Measurements from ENCODE around the gene AGAP1.

AGAP1 gene

GRCh38 chr2:236095504-236095903 lies 601.7 kb downstream of the AGAP1 start:
- no peak for DNase-seq (ENCODE audit: low spot score)

- no peak for DNase-seq (ENCODE audit: low spot score)
These were observed 607.6 kb downstream of the AGAP1 start for GRCh38 chr2:236101311-236101950.

- DNase-seq (ENCODE audit: low spot score): no peak
These were observed 609.1 kb downstream of the AGAP1 start for GRCh38 chr2:236102971-236103370.

- no peak for DNase-seq (ENCODE audit: low spot score)
These were observed 610.1 kb downstream of the AGAP1 start for GRCh38 chr2:236103981-236104380.

GRCh38 chr2:236105955-236106607 lies 612.2 kb downstream of the AGAP1 start:
- no peak for DNase-seq (ENCODE audit: low spot score)

GRCh38 chr2:236106761-236107160 lies 612.9 kb downstream of the AGAP1 start:
- no peak for DNase-seq (ENCODE audit: low spot score)

GRCh38 chr2:236107536-236107935 lies 613.7 kb downstream of the AGAP1 start:
- no peak for DNase-seq (ENCODE audit: low spot score)

GRCh38 chr2:236107942-236108625 lies 614.2 kb downstream of the AGAP1 start:
- DNase-seq (ENCODE audit: low spot score): no peak

- DNase-seq (ENCODE audit: low spot score): no peak
These were observed 615.2 kb downstream of the AGAP1 start for GRCh38 chr2:236109061-236109460.

- no peak for DNase-seq (ENCODE audit: low spot score)
These were observed 615.6 kb downstream of the AGAP1 start for GRCh38 chr2:236109473-236109872.

- no peak for DNase-seq (ENCODE audit: low spot score)
These were observed 618.6 kb downstream of the AGAP1 start for GRCh38 chr2:236112466-236112865.

- DNase-seq (ENCODE audit: low spot score): no peak
These were observed 619.6 kb downstream of the AGAP1 start for GRCh38 chr2:236113425-236113824.

- DNase-seq (ENCODE audit: low spot score): no peak
These were observed 620.1 kb downstream of the AGAP1 start for GRCh38 chr2:236113948-236114347.

- DNase-seq (ENCODE audit: low spot score): no peak
These were observed 621.1 kb downstream of the AGAP1 start for GRCh38 chr2:236114959-236115358.

- DNase-seq (ENCODE audit: low spot score): no peak
These were observed 623.6 kb downstream of the AGAP1 start for GRCh38 chr2:236117401-236117800.

- DNase-seq (ENCODE audit: low spot score): no peak
These were observed 624.0 kb downstream of the AGAP1 start for GRCh38 chr2:236117861-236118269.

- DNase-seq (ENCODE audit: low spot score): no peak
These were observed 625.2 kb downstream of the AGAP1 start for GRCh38 chr2:236119003-236119402.

- no peak for DNase-seq (ENCODE audit: low spot score)
These were observed 625.6 kb downstream of the AGAP1 start for GRCh38 chr2:236119476-236119875.

- no peak for DNase-seq (ENCODE audit: low spot score)
These were observed 626.3 kb downstream of the AGAP1 start for GRCh38 chr2:236120141-236120601.

- no peak for DNase-seq (ENCODE audit: low spot score)
These were observed 627.0 kb downstream of the AGAP1 start for GRCh38 chr2:236120829-236121228.

- no peak for DNase-seq (ENCODE audit: low spot score)
These were observed 627.7 kb downstream of the AGAP1 start for GRCh38 chr2:236121546-236121945.

GRCh38 chr2:236122236-236122635 lies 628.4 kb downstream of the AGAP1 start:
- no peak for DNase-seq (ENCODE audit: low spot score)

GRCh38 chr2:236123716-236124115 lies 629.9 kb downstream of the AGAP1 start:
- no peak for DNase-seq (ENCODE audit: low spot score)
